Iris pigment epithelial cell (primary cell): ENCODE data around the gene DGUOK.

Source experiments
- DNase-seq: peaks from one replicate; pipeline ENCODE4 v3.0.0-alpha.2; 2011; ENCODE audit warnings: low read depth

DGUOK gene

GRCh38 chr2:73947412-73948018 is 20.8 kb downstream of the DGUOK start:
- DNase-seq, result no peak

DNA sequence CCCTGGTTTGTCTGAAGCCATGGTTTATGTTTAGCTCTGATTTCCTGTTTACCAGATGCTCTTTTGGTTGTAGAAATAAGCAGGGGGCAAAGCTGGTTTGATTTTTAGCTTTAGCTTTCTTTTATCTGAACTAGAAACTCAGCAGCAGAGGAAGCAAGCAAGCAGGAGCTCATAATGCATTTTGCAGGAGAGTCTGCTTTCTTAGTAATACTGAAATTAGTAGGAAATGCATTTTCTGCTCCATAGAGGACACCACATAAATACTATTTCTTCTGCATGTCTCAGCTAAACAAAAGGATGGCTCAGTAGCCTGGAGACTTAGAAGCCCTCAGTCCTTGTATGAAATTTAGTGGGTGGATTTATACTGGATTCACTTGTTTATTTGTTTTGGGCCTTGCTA is 23.1 kb downstream of the DGUOK start:
- DNase-seq, result no peak

DNA sequence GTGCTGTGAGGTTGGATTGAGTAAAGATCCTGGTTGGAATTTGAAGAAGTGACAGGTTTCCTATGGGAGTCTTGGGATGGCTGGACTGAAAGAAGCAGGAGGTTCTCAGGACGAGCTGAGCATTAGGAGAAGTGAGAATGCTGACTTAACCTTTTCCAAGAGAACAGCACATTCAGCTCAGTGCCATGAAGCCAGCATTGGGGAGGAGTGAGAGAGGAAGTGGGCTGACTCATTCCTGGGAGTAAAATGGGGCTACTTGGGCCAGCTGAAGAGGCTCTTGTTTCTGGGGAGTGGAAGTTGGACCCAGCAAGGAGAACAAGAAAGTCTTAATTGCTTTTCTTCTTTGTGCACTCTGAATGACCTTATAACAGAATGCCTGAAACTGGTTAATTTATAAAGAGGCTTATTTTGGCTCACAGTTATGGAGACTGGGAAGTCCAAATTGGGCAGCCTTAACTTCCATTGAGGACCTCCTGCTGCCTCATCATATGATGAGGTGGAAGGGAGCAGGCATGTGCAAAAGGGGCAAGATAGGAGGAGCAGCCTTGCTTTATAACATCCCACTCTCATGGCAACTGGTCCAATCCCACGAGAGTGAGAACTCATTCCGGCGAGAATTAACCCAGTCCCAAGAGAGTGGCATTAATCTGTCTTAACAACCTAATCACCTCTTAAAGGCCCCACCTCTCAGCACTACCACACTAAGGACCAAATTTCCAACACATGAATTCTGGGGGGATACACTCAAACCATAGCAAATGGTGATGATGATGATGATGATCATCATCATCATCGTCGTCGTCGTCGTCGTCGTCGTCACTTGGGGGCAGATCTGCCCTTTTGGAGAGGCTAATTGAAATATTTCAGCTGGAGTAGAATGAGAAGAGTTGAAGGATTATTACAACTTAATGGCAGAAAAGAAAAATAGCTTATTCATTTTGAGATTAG is 26.1 kb downstream of the DGUOK start:
- peak; percentile 79 for DNase-seq

DNA sequence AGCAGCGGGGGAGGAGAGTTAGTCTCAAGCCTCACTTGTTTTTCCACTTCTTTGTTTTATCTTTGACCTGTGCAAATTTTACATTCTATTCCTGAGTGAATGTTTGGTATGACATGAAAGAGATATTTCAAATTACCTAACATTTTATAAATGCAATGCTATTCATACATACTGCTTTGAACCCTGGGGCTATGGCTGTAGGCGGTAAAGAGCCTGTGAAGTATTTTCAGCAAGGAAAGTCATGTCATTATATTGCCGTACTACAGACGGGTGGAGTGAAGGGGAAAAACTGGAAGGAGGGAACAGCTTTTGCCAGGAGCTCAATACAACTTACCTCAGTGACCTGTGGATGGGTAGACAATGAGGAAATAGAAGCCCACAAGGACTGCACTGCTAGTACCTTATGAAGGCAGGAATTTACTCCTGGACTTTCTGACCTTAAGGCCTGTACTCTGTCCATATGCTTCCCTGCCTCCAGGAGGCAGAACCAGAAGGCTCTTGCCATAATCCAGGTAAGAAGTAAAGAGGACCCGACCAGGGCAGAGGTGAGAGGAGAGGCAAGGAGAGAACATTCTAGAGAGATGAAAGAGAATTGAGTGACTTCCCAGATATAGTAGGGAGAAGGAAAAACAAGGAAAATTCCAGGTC is 29.7 kb downstream of the DGUOK start:
- DNase-seq, result no peak

- no peak for DNase-seq
Observed at GRCh38 chr2:73961274-73961673, 34.6 kb downstream of the DGUOK start.

GRCh38 chr2:73961823-73962615 is 35.3 kb downstream of the DGUOK start:
- no peak for DNase-seq

DNA sequence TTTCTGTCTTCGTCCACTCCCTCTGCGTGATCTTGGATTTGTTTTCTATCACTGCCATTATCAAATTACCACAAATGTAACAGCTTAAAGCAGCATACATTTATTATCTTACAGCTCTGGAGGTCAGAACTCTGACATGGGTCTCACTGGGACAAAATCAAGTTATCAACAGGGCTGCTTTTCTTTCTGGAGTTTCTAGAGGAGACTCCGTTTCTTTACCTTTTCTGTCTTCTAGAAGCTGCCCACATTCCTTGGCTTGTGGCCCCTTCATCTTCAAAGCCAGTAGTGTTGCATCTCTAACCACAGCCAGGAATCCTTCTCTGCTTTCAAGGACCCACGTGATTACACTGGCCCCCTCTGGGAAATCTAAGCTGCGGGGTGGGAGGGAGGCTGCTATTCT is 36.1 kb downstream of the DGUOK start:
- no peak for DNase-seq

GRCh38 chr2:73963385-73964120 is 36.9 kb downstream of the DGUOK start:
- DNase-seq, result no peak

GRCh38 chr2:73964223-73964622 is 37.5 kb downstream of the DGUOK start:
- no peak for DNase-seq

- no peak for DNase-seq
Observed at GRCh38 chr2:73965053-73965452, 38.4 kb downstream of the DGUOK start.

DNA sequence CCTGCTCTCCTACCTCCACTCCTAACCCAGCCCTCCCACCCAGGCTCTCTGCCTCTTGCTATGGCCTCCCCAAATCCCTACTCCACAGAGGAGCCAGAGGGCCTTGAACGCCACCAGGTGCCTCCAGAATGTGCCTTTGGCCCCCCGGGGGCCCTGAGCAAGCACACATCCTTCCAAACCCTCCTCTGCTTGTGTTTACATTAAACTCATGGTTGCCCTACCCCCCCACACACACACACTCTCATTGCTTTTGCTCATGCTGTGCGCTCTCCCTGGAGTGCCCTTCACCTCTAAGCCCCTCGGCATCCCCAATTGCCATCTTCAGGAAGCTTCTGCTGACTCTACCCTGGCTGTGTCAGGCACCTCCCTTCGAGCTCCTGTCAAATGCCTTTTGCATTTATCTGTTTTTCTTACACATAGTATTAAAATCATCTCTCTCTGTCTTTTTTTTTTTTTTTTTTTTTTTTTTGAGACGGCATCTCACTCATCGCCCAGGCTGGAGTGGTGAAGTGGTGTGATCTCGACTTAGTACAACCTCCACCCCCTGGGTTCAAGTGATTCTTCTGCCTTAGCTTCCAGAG is 41.8 kb downstream of the DGUOK start:
- no peak for DNase-seq

GRCh38 chr2:73969356-73969755 is 42.7 kb downstream of the DGUOK start:
- no peak for DNase-seq

GRCh38 chr2:73970141-73970803 is 43.6 kb downstream of the DGUOK start:
- no peak for DNase-seq

- no peak for DNase-seq
Observed at GRCh38 chr2:73970850-73971471, 44.3 kb downstream of the DGUOK start.

DNA sequence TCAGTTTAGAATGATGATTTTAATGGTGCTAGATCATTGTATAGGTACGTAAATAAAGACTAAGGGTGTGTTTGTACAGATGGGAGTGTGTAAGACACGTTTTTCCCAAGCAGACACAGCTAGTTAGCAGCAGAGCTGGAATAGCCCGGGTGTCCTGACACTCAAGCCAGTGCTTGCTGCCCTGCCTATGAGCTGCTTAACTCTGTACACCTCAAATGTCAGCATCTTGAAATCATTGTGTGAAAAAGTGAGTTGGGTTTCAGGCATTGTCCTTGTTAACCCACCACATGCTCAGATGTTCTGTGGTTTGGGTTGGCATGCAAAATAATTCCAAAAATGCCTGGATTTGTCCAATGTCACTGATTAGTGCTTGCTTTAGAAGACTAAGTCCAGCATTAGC is 45.0 kb downstream of the DGUOK start:
- DNase-seq, result no peak

- DNase-seq, result no peak
Observed at GRCh38 chr2:73972846-73973245, 46.2 kb downstream of the DGUOK start.

- no peak for DNase-seq
Observed at GRCh38 chr2:73975731-73976130, 49.1 kb downstream of the DGUOK start.

DNA sequence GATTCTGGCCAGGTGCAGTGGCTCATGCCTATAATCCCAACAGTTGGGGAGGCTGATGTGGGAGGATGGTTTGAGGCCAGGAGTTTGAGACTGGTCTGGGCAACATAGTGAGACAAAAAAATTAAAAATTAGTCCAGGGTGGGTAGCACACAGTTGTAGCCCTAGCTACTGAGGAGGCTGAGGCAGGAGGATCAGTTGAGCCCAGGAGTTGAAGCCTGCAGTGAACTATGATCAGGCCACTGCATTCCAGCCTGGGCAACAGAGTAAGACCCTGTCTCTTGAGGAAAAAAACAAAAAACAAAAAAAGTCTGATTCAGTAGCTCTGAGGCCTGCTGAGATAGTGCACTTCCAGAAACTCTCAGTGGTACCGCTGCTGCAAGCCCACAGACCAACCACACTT is 50.1 kb downstream of the DGUOK start:
- no peak for DNase-seq

- DNase-seq, result no peak
Observed at GRCh38 chr2:73977466-73977865, 50.8 kb downstream of the DGUOK start.

DNA sequence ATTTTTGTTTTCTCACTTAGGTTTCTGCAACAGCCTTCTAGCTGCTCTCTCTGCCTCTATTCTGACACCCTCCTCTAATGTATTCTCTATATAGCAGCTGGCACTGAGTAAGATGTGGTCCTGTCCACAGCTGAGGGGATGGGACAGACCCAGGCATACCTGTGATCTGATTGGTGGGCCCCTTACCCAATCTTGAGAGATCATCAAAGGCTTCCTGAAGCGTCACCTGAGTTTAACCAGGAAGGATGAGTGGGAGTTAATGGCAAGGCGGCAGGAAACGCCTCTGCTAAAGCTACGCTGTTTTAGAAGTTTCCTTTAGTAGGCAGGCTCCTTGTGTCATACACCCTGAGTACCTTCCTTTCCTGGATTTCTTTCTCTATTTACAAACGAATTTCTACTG is 52.3 kb downstream of the DGUOK start:
- no peak for DNase-seq
